ENCODE data around the gene PSRC1. TPM values are rescaled to one million over a fixed set of nuclear protein-coding genes. Genes with fewer than 3 reads are reported as not detected.

The PSRC1 gene
- total RNA-seq, 1 experiment from 2014 or later, result 75.0 TPM

DNA sequence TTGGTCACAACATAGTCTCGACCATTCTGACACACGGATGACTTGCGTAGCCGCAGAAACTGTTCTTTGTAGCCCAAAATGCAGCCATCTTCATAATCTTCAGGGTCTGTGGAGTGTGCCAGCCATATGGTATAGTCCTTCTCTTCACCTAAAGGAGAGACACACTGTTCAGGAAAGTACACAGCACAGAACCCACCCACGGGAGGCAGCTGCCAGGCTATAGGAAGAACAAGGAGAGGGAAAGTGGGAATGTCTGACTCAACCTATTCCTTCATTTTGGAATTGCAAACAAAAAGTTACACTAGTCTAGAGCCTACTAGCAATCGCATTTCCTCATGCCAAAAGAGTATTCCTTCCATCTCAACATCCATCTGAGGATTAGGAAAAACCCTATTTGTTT lies 40.0 kb upstream of the PSRC1 start:
- POLR2A ChIA-PET (ENCODE audit: low non-redundant PET), result no interaction called here
- TF ChIP-seq EZH2 (IDR thresholded peaks at IDR 0.05; ENCODE audit: borderline replicate concordance, low read depth, low read length, poor library complexity, severe bottlenecking), result no peak
- TF ChIP-seq, protein P1, sequence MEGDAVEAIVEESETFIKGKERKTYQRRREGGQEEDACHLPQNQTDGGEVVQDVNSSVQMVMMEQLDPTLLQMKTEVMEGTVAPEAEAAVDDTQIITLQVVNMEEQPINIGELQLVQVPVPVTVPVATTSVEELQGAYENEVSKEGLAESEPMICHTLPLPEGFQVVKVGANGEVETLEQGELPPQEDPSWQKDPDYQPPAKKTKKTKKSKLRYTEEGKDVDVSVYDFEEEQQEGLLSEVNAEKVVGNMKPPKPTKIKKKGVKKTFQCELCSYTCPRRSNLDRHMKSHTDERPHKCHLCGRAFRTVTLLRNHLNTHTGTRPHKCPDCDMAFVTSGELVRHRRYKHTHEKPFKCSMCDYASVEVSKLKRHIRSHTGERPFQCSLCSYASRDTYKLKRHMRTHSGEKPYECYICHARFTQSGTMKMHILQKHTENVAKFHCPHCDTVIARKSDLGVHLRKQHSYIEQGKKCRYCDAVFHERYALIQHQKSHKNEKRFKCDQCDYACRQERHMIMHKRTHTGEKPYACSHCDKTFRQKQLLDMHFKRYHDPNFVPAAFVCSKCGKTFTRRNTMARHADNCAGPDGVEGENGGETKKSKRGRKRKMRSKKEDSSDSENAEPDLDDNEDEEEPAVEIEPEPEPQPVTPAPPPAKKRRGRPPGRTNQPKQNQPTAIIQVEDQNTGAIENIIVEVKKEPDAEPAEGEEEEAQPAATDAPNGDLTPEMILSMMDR (conservative IDR thresholded peaks at IDR 0.05; ENCODE audit: low read depth, low read length), result no peak
- CTCF ChIA-PET, result no interaction called here

DNA sequence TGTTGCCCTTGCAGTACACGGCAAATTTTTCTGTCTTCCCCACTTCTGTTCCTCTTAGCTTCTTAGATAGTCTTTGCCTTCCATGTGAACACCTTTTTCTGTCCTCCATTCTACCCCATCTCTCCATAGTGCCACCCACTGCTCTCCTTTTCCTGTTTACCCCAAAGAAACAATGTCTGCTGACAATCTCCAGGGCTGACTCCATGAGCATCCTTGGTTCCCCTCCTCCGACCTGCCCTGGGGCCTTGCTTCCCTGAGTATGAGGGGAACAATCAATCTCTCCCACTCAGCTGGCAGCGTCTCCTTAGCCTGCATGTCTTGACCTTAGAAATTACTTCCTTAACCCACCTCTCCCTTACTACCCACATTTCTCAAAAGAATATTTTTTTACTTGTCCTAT lies 36.2 kb upstream of the PSRC1 start:
- POLR2A ChIA-PET (ENCODE audit: low non-redundant PET), result no interaction called here

More for the DNA sequence above, 40.0 kb upstream of the PSRC1 start:
- DNase-seq (ENCODE audit: low spot score), result no peak
- Histone ChIP-seq H3K27ac (ENCODE audit: low read depth, low read length, poor library complexity, severe bottlenecking) (no peak overlapping the region), H3K9me3 (ENCODE audit: low read depth, low read length, poor library complexity, severe bottlenecking) (no peaks in the 10 kb centered on the region), H3K4me3 (ENCODE audit: low read depth, low read length, poor library complexity, severe bottlenecking) (no peak overlapping the region), H3K4me1 (ENCODE audit: insufficient read depth, low read length, poor library complexity, severe bottlenecking) (no peaks in the 10 kb centered on the region), H3K36me3 (ENCODE audit: insufficient read depth, low read length, poor library complexity, severe bottlenecking) (peaks cover 4% of the 10 kb centered on the region), H3K27me3 (replicated peaks; ENCODE audit: insufficient read depth, low read depth, low read length, poor library complexity) (no peaks in the 10 kb centered on the region)
- intact Hi-C loops (cut with micrococcal nuclease; ENCODE audit: unreplicated experiment), result no loop called here
- no TSS peak for BruUV-seq (replicated peaks)

DNA sequence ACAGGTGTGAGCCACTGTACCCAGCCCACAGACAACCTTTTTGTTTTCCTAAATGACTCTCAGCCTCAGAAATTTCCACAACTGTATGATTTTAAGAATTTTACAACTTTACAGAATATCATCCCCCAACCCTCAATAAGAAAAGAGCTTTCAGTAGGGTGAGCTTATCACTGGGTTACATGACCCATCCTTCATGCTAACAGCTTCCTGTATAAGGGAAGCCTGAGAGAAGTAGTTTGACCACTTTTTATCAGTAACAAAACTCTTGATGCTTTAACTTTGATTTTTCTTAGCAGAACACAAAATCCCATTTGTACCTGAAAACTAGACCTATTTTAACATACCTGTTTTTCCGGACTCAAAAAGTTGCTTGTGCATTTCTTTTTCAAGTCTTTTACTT lies 33.6 kb upstream of the PSRC1 start:
- Histone ChIP-seq H3K27me3 (replicated peaks; ENCODE audit: insufficient read depth, low read depth, low read length, poor library complexity) (no peaks in the 10 kb centered on the region), H3K4me3 (ENCODE audit: low read depth, low read length, poor library complexity, severe bottlenecking) (no peak overlapping the region), H3K4me1 (ENCODE audit: insufficient read depth, low read length, poor library complexity, severe bottlenecking) (no peaks in the 10 kb centered on the region), H3K9me3 (ENCODE audit: low read depth, low read length, poor library complexity, severe bottlenecking) (no peaks in the 10 kb centered on the region), H3K27ac (ENCODE audit: low read depth, low read length, poor library complexity, severe bottlenecking) (no peak overlapping the region), H3K36me3 (ENCODE audit: insufficient read depth, low read length, poor library complexity, severe bottlenecking) (no peaks in the 10 kb centered on the region)
- BruUV-seq (replicated peaks), result no TSS peak
- intact Hi-C loops (cut with micrococcal nuclease; ENCODE audit: unreplicated experiment), result no loop called here
- TF ChIP-seq, protein P1 (conservative IDR thresholded peaks at IDR 0.05; ENCODE audit: low read depth, low read length), result no peak
- TF ChIP-seq EZH2 (IDR thresholded peaks at IDR 0.05; ENCODE audit: borderline replicate concordance, low read depth, low read length, poor library complexity, severe bottlenecking), result no peak
- ChIA-PET CTCF (no interaction called here), POLR2A (ENCODE audit: low non-redundant PET) (no interaction called here)
- no peak for DNase-seq (ENCODE audit: low spot score)

More for the DNA sequence above, 36.2 kb upstream of the PSRC1 start:
- no TSS peak for BruUV-seq (replicated peaks)
- intact Hi-C loops (cut with micrococcal nuclease; ENCODE audit: unreplicated experiment), result no loop called here
- CTCF ChIA-PET, result no interaction called here
- Histone ChIP-seq H3K9me3 (ENCODE audit: low read depth, low read length, poor library complexity, severe bottlenecking) (no peaks in the 10 kb centered on the region), H3K27ac (ENCODE audit: low read depth, low read length, poor library complexity, severe bottlenecking) (no peak overlapping the region), H3K4me1 (ENCODE audit: insufficient read depth, low read length, poor library complexity, severe bottlenecking) (no peaks in the 10 kb centered on the region), H3K4me3 (ENCODE audit: low read depth, low read length, poor library complexity, severe bottlenecking) (no peak overlapping the region), H3K27me3 (replicated peaks; ENCODE audit: insufficient read depth, low read depth, low read length, poor library complexity) (no peaks in the 10 kb centered on the region), H3K36me3 (ENCODE audit: insufficient read depth, low read length, poor library complexity, severe bottlenecking) (peaks cover 4% of the 10 kb centered on the region)
- no peak for TF ChIP-seq EZH2 (IDR thresholded peaks at IDR 0.05; ENCODE audit: borderline replicate concordance, low read depth, low read length, poor library complexity, severe bottlenecking)
- TF ChIP-seq, protein P1 (conservative IDR thresholded peaks at IDR 0.05; ENCODE audit: low read depth, low read length), result no peak
- DNase-seq (ENCODE audit: low spot score), result no peak
